ENCODE results near the gene PRR22. TPM values are rescaled to one million over a fixed set of nuclear protein-coding genes. Genes with fewer than 3 reads are reported as not detected.
"Not testable (repeated sequence)": the region's sequence is repeated elsewhere in the genome, so short reads cannot be mapped to it uniquely, and the experiment has no call there.

The PRR22 gene
- total RNA-seq, 4 donors from 2014 or later = 1.6 to 3.5 TPM; not detected in 2

- DNase-seq = no peak
- Histone ChIP-seq H3K4me3 (no peak overlapping the region), H3K9me3 (no peaks in the 10 kb centered on the region), H3K27ac (no peak overlapping the region), H3K4me1 (no peaks in the 10 kb centered on the region), H3K27me3 (no peaks in the 10 kb centered on the region), H3K36me3 (no peaks in the 10 kb centered on the region)
- no peak for TF ChIP-seq POLR2A (IDR thresholded peaks at IDR 0.05)
- TF ChIP-seq, protein P1, sequence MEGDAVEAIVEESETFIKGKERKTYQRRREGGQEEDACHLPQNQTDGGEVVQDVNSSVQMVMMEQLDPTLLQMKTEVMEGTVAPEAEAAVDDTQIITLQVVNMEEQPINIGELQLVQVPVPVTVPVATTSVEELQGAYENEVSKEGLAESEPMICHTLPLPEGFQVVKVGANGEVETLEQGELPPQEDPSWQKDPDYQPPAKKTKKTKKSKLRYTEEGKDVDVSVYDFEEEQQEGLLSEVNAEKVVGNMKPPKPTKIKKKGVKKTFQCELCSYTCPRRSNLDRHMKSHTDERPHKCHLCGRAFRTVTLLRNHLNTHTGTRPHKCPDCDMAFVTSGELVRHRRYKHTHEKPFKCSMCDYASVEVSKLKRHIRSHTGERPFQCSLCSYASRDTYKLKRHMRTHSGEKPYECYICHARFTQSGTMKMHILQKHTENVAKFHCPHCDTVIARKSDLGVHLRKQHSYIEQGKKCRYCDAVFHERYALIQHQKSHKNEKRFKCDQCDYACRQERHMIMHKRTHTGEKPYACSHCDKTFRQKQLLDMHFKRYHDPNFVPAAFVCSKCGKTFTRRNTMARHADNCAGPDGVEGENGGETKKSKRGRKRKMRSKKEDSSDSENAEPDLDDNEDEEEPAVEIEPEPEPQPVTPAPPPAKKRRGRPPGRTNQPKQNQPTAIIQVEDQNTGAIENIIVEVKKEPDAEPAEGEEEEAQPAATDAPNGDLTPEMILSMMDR (IDR thresholded peaks at IDR 0.05) = no peak
- intact Hi-C loops (cut with DNase I; ENCODE audit: low total_unique reads) = no loop called here
Observed at GRCh38 chr19:5743630-5744029, 40.9 kb downstream of the PRR22 start.

DNA sequence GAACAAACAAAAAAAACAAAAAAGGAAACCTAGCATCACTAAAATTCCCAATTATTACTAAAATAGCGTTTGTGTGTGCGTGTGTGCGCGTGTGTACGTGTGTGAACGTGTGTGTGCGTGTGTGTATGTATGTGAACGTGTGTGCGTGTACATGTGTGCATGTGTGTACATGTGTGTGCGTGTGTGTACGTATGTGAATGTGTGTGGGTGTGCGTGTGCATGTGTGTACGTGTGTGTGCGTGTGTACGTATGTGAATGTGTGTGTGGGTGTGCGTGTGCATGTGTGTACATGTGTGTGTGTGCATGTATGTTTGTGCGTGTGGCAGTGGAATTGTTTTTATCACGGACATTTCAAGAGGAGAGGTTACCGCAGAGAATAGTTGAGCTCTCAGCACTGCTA lies 42.5 kb downstream of the PRR22 start:
- Histone ChIP-seq H3K4me1 (no peaks in the 10 kb centered on the region), H3K9me3 (no peaks in the 10 kb centered on the region), H3K27ac (no peak overlapping the region), H3K4me3 (no peak overlapping the region), H3K27me3 (no peaks in the 10 kb centered on the region), H3K36me3 (no peaks in the 10 kb centered on the region)
- TF ChIP-seq, protein P1 (IDR thresholded peaks at IDR 0.05) = no peak
- no peak for TF ChIP-seq POLR2A (IDR thresholded peaks at IDR 0.05)
- no peak for DNase-seq
- intact Hi-C loops (cut with DNase I; ENCODE audit: low total_unique reads) = no loop called here

DNA sequence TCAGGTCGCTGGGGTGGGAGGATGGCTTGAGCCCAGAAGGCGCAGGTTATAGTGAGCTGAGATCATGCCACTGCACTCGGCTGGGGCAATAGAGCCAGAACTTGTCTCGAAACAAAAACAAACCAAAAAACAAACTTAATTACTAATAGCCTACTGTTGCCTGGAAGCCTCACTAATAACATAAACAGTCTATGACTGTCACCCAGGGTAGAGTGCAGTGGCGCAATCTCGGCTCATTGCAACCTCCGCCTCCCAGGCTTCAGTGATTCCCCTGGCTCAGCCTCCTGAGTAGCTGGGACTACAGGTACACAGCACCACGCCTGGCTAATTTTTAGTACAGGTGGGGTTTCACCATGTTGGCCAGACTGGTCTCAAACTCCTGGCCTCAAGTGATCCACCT lies 46.1 kb downstream of the PRR22 start:
- Histone ChIP-seq H3K36me3 (no peaks in the 10 kb centered on the region), H3K9me3 (no peaks in the 10 kb centered on the region), H3K4me1 (no peaks in the 10 kb centered on the region), H3K4me3 (no peak overlapping the region), H3K27me3 (no peaks in the 10 kb centered on the region), H3K27ac (no peak overlapping the region)
- DNase-seq = no peak
- TF ChIP-seq, protein P1 (IDR thresholded peaks at IDR 0.05) = no peak
- TF ChIP-seq POLR2A (IDR thresholded peaks at IDR 0.05) = no peak
- intact Hi-C loops (cut with DNase I; ENCODE audit: low total_unique reads) = no loop called here

DNA sequence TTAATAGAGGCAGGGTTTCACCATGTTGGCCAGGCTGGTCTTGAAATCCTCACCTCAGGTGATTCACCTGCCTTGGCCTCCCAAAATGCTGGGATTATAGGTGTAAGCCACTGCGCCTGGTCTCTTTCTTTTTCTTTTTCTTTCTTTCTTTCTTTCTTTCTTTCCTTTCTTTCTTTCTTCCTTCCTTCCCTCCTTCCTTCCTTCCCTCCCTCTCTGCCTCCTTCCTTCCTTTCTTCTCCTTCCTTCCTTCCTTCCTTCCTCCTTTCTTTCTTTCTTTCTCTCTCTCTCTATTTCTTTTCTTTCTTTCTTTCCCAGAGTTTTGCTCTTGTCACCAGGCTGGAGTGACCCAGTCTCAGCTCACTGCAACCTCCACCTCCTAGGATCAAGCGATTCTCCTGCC lies 51.4 kb downstream of the PRR22 start:
- H3K4me1 ChIP-seq; H3K27ac ChIP-seq; H3K36me3 ChIP-seq; DNase-seq; H3K4me3 ChIP-seq; H3K27me3 ChIP-seq; intact Hi-C loops (cut with DNase I; ENCODE audit: low total_unique reads): not testable (repeated sequence)
- H3K9me3 ChIP-seq = peaks cover 0 to 12% of the 10 kb centered on the region in 2 donors

Other genes starting within 250 kb of the PRR22 start
- 1 to 10 TPM in 2 of 4 donors, not detected in 2; 1.2 to 5.3 TPM for gene TINCR, start 216.8 kb downstream of the PRR22 start, total RNA-seq
- gene SAFB2, start 162.0 kb downstream of the PRR22 start, total RNA-seq = 100 to 1,000 TPM in 2 of 4 donors, 10 to 100 TPM in 2; 45.0 to 250 (median 129) TPM
- gene SAFB, start 161.7 kb downstream of the PRR22 start, total RNA-seq = 100 to 1,000 TPM in 1 of 4 donors, 10 to 100 TPM in 3; 35.9 to 129 (median 97.4) TPM
- gene MICOS13, start 104.2 kb downstream of the PRR22 start, total RNA-seq = 10 to 100 TPM in 3 of 4 donors, 1 to 10 TPM in 1; 2.8 to 36.7 (median 21.1) TPM
- gene HSD11B1L, start 103.7 kb downstream of the PRR22 start, total RNA-seq = 10 to 100 TPM in 1 of 4 donors, 1 to 10 TPM in 2, under 1 TPM in 1; 0.26 to 17.8 (median 7.1) TPM
- gene RPL36, start 94.5 kb downstream of the PRR22 start, total RNA-seq = 1,000 to 10,000 TPM in 1 of 4 donors, 100 to 1,000 TPM in 3; 269 to 1,645 (median 565) TPM
- 100 to 1,000 TPM in 1 of 4 donors, 10 to 100 TPM in 3; 39.9 to 134 (median 44.1) TPM for gene LONP1, start 64.6 kb downstream of the PRR22 start, total RNA-seq
- not detected for gene CATSPERD, start 64.1 kb downstream of the PRR22 start, total RNA-seq
- gene DUS3L, start 6.4 kb upstream of the PRR22 start, total RNA-seq = 10 to 100 TPM; 30.6 to 46.1 (median 37.1) TPM
- under 1 TPM in 1 of 4 donors, not detected in 3; 0.35 TPM for gene NRTN, start 20.3 kb upstream of the PRR22 start, total RNA-seq
- gene FUT6, start 55.0 kb upstream of the PRR22 start, total RNA-seq = under 1 TPM in 1 of 4 donors, not detected in 3; 0.55 TPM
- gene FUT3, start 66.7 kb upstream of the PRR22 start, total RNA-seq = under 1 TPM in 1 of 4 donors, not detected in 3; 0.29 TPM
- gene FUT5, start 85.8 kb upstream of the PRR22 start, total RNA-seq = not detected
- gene NDUFA11, start 119.0 kb upstream of the PRR22 start, total RNA-seq = 100 to 1,000 TPM in 3 of 4 donors, 10 to 100 TPM in 1; 68.7 to 261 (median 150) TPM
- gene VMAC, start 120.1 kb upstream of the PRR22 start, total RNA-seq = 10 to 100 TPM in 1 of 4 donors, 1 to 10 TPM in 3; 2.6 to 10.9 (median 7.1) TPM
- gene CAPS, start 129.5 kb upstream of the PRR22 start, total RNA-seq = 10 to 100 TPM in 3 of 4 donors, 1 to 10 TPM in 1; 2.0 to 48.7 (median 12.4) TPM
- 10 to 100 TPM; 40.9 to 98.1 (median 48.5) TPM for gene RANBP3, start 193.4 kb upstream of the PRR22 start, total RNA-seq

All from uterus (tissue), 4 donors.